Measurements from ENCODE around the gene ERCC5.

ERCC5 gene

DNA sequence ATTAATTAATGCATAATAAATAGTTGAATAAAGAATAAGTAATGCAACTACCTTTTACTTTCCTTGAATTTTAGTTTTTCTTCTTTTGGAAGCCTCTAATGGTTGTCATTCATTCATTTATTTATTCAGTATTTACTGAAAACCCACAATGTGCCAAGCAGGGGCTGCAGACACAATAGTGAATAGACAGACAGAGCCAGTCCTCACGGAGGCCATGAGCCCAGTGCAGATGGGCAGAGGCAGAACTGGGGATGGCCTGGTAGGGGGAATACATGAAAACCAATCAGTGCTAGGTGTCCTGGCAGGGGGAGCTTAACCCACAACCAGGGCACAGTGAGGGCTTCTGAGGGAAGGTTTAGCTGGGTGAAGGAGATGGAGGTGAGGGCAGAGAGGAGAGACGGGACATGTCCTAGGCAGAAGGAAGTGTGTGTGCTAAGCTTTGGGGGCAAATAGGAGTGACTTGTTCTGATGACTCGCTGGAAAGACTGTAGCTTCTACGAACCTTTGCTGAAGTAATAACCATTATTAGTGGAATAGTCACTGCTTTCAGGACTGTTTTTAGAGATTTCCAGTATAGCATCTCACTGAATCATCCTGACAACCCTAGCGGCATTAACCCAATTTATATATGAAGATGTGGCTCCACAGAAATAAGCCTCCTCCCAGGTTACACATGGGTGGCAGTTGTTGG, 55.9 kb downstream of the ERCC5 start:
- Histone ChIP-seq H3K27me3 (no peaks in the 10 kb centered on the region), H3K27ac (no peak overlapping the region), H3K36me3 (no peaks in the 10 kb centered on the region), H3K4me1 (no peaks in the 10 kb centered on the region), H3K4me3 (no peak overlapping the region), H3K9me3 (no peaks in the 10 kb centered on the region)
- TF ChIP-seq, protein P1, sequence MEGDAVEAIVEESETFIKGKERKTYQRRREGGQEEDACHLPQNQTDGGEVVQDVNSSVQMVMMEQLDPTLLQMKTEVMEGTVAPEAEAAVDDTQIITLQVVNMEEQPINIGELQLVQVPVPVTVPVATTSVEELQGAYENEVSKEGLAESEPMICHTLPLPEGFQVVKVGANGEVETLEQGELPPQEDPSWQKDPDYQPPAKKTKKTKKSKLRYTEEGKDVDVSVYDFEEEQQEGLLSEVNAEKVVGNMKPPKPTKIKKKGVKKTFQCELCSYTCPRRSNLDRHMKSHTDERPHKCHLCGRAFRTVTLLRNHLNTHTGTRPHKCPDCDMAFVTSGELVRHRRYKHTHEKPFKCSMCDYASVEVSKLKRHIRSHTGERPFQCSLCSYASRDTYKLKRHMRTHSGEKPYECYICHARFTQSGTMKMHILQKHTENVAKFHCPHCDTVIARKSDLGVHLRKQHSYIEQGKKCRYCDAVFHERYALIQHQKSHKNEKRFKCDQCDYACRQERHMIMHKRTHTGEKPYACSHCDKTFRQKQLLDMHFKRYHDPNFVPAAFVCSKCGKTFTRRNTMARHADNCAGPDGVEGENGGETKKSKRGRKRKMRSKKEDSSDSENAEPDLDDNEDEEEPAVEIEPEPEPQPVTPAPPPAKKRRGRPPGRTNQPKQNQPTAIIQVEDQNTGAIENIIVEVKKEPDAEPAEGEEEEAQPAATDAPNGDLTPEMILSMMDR (IDR thresholded peaks at IDR 0.05) = no peak
- intact Hi-C loops (cut with DNase I; ENCODE audit: low total_unique reads) = no loop called here
- DNase-seq = no peak

DNA sequence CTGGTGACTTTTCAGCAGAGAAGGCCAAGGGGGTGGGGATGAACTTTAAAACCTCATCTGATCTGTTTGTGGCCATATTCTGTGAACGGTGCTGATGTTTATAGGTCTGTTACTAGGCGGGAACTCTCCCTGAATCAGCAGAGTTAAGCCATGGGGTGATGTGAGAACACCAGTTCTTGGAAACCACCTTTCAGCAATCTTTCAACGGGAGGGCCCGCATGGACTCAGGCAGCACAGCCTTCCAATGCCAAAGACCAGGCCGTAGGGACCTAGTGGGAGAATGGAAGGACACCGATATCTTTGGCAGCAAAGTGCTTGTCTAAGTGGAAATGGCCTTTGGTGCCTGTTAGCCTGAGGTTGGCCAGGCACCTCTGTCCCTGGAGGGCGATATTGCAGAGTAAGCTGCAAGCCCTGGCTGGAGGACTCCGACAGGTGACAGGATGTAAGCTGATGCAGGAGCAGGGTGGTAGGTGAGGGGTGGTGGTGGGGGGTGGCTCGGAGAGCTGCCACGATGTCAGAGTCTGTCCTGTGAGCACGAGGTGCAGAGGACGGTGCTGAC, 57.0 kb downstream of the ERCC5 start:
- Histone ChIP-seq H3K4me1 (no peaks in the 10 kb centered on the region), H3K9me3 (no peaks in the 10 kb centered on the region), H3K36me3 (no peaks in the 10 kb centered on the region), H3K27ac (no peak overlapping the region), H3K4me3 (no peak overlapping the region), H3K27me3 (no peaks in the 10 kb centered on the region)
- intact Hi-C loops (cut with DNase I; ENCODE audit: low total_unique reads) = no loop called here
- TF ChIP-seq, protein P1 (IDR thresholded peaks at IDR 0.05) = no peak
- DNase-seq = no peak

DNA sequence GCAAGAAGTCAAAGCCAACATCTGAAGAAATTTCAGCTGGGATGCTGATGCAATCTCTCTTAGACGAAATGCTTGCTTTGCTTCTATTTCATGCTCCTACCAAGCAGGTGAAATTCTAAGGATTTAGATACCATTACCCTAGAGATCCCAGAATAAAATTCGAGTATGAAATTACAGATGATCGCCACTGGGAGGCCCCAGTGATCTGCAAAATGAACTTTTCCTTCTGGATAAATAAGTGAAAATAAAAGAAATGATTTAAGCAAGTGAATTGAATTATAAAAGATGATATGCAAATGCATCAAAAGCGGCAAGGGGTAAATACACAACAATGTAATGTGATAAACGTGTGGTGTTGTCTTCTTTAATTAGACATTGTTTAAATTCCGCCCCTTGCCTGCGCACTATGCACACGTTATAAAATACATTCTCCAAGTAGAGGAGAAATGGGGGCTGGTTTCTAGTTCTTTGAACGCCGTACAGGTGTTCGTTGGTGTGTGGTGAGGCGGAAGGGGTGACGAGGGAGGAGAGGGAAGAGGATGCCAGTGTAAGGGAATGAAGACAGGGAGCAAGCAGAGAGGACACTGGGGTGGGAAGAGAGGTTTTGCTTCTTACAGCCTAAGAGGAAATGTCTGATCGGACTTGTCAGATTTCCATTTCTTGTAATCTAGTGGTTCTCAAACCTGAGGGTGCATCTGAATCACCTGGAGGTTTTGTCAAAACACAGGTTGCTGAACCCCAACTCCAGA, 58.0 kb downstream of the ERCC5 start:
- intact Hi-C loops (cut with DNase I; ENCODE audit: low total_unique reads) = no loop called here
- H3K4me3 ChIP-seq = no peak overlapping the region
- DNase-seq = no peak
- no peaks in the 10 kb centered on the region for H3K4me1 ChIP-seq
- TF ChIP-seq, protein P1 (IDR thresholded peaks at IDR 0.05) = no peak
- no peaks in the 10 kb centered on the region for H3K9me3 ChIP-seq
- no peaks in the 10 kb centered on the region for H3K27me3 ChIP-seq
- H3K27ac ChIP-seq = no peak overlapping the region
- no peaks in the 10 kb centered on the region for H3K36me3 ChIP-seq

DNA sequence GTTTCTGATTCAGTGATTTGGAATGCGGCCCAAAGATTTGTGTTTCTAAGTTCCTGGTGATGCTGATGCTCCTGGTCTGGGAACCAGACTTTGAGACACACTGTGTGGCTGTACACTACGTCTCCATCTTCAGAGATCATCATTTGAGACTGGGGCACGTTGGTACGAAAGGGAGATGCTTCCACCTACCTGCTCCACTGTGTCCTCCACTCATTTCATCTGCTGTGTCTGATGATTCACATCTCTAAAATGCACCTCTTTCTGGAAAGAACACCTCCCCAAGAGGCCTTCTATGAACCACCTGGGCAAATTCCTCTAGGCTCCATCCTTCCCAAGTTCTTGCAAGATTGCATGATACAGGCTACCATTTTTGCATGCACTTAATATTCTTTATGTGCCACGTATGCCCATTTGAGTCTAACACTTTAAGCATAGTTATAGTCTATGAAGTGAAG, 58.6 kb downstream of the ERCC5 start:
- H3K36me3 ChIP-seq = no peaks in the 10 kb centered on the region
- no peaks in the 10 kb centered on the region for H3K9me3 ChIP-seq
- TF ChIP-seq, protein P1 (IDR thresholded peaks at IDR 0.05) = no peak
- no peaks in the 10 kb centered on the region for H3K4me1 ChIP-seq
- intact Hi-C loops (cut with DNase I; ENCODE audit: low total_unique reads) = no loop called here
- H3K27ac ChIP-seq = no peak overlapping the region
- H3K27me3 ChIP-seq = no peaks in the 10 kb centered on the region
- H3K4me3 ChIP-seq = no peak overlapping the region
- DNase-seq = no peak

DNA sequence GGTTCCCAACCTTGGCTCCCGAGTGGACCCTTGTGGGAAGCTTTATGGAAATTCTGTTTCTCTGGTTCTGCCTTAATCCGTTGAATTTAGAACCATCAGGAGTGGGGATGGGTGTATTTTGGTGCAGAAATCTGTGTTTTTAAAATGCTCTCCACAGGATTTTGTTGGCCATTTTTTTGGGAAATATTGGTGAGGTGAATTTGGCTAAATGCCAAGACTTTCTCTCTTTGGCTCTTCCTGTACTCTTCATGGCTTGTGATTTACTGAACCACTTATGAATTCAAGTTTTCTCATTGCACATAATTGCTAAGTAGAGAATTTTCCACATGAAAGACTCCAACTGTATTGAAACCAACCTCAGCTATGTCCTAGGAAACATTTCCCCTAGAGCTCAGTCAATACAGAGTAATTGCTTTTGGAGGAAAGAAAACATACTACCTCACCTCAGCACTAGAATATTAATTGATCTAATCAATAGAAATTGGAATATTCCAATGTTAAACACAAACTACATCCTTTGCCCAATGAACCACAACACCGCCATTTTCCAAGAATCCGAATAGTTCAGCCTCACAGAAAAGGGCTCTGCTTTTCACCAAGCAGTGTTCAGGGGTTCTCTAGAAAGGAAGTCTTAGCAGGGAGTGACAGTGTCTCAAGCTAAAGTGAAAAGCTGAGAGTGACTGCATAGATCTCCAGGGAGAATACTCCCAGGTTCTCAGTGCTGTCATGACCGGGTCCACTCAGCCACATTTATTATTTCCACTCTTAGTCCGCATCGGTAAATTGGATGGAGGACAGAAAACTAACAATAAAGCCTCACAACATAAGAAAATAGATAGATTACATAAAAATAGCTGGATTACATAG, 60.3 kb downstream of the ERCC5 start:
- Histone ChIP-seq H3K9me3 (no peaks in the 10 kb centered on the region), H3K27me3 (no peaks in the 10 kb centered on the region), H3K4me3 (no peak overlapping the region), H3K36me3 (no peaks in the 10 kb centered on the region), H3K27ac (no peak overlapping the region), H3K4me1 (no peaks in the 10 kb centered on the region)
- DNase-seq = no peak
- TF ChIP-seq, protein P1 (IDR thresholded peaks at IDR 0.05) = no peak
- intact Hi-C loops (cut with DNase I; ENCODE audit: low total_unique reads) = no loop called here
